IMR-90 (cell line): ENCODE measurements around the gene C1QL4.

Experiments used
- CTCF ChIP-seq: conservative IDR thresholded peaks from 2 replicates; pipeline ENCODE4 v1.5.1; 2012; ENCODE audit warnings: mild to moderate bottlenecking, low read depth, low read length, improper control_type of control experiment
- POLR2A ChIP-seq: IDR thresholded peaks from 2 replicates; pipeline ENCODE4 v1.6.1; 2012; ENCODE audit warnings: mild to moderate bottlenecking, low read depth, low read length
- USF2 ChIP-seq: fragments of 150-350 bp; IDR thresholded peaks from 2 replicates; pipeline ENCODE4 v1.6.1; 2017; ENCODE audit warnings: mild to moderate bottlenecking, antibody characterized with exemption, low read length, low read depth

DNA sequence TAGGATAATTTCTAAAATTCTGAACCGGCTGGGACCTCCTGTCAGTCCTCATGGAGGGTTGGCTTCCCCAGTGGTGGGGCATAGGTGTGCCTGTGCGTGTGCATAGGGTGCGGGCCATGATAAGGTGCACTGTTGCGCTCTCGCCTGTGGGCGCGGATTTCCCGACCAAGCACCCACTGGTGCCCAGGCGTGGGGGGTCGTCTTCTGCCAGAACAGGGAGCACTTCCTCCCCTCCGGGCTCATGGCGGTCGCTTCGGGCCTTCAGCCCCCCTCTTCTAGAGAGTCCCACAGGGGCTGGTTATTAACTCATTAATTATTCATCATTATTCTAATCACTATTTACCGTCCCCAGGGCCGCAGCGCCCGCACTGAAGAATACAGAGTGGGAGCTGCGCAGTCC is 2.8 kb downstream of the C1QL4 start:
- TF ChIP-seq USF2 = no peak
- no peak for TF ChIP-seq POLR2A
- no peak for TF ChIP-seq CTCF
